Keratinocyte (primary cell): ENCODE results near the gene MRPS12. TPM values are rescaled to one million over a fixed set of nuclear protein-coding genes. Genes with fewer than 3 reads are reported as not detected.
A peak's percentile ranks its signal among the peaks of the same experiment; 100 is the strongest.
"Not testable (repeated sequence)": the region's sequence is repeated elsewhere in the genome, so short reads cannot be mapped to it uniquely, and the experiment has no call there.

Source experiments
- DNase-seq: peaks from one replicate; pipeline ENCODE4 v3.0.0-alpha.2; 2011; ENCODE audit warnings: low read depth, missing footprints, low spot score
- FAIRE-seq: peaks from 2 replicates; lab custom pipeline; 2011; peaks lifted over from hg19 to GRCh38; lab: Jason Lieb, UNC
- H2AFZ ChIP-seq: 2 replicates; pipeline ENCODE4 v1.6.0; 2012; ENCODE audit warnings: low read length, control low read depth, inconsistent platforms; ENCODE audit not compliant: control insufficient read depth
- H3K27ac ChIP-seq: 2 replicates; pipeline ENCODE4 v1.5.1; 2011; ENCODE audit warnings: low read length; ENCODE audit not compliant: control insufficient read depth, insufficient read depth
- H3K27me3 ChIP-seq: 3 replicates; pipeline ENCODE4 v1.6.0; 2011; ENCODE audit warnings: low read length; ENCODE audit not compliant: control insufficient read depth, insufficient read depth; ENCODE audit errors: extremely low read depth
- H3K36me3 ChIP-seq, 2 experiments: 2 replicates in 1 of 2; 3 replicates in 1 of 2; pipeline ENCODE4 v1.5.1; 2011; ENCODE audit warnings: low read length in 2 of 2, mild to moderate bottlenecking in 1 of 2; ENCODE audit not compliant: control insufficient read depth in 2 of 2, insufficient read depth in 2 of 2; ENCODE audit errors: extremely low read depth in 1 of 2
- H3K4me1 ChIP-seq: 3 replicates; pipeline ENCODE4 v1.5.1; 2011; ENCODE audit warnings: low read length; ENCODE audit not compliant: control insufficient read depth, insufficient read depth; ENCODE audit errors: extremely low read depth
- H3K4me2 ChIP-seq: 3 replicates; pipeline ENCODE4 v1.6.0; 2011; ENCODE audit warnings: low read depth, low read length; ENCODE audit not compliant: control insufficient read depth, insufficient read depth; ENCODE audit errors: extremely low read depth
- H3K4me3 ChIP-seq, 3 experiments: fragments of 200-600 bp in 1 of 3; sonication (generic) in 1 of 3; 2 replicates in 2 of 3; 3 replicates in 1 of 3; pipeline ENCODE4 v1.5.1; 2011 to 2016; ENCODE audit warnings: low read length in 3 of 3, mild to moderate bottlenecking in 3 of 3, control low read depth in 2 of 3, inconsistent platforms in 1 of 3, low read depth in 1 of 3, mixed read lengths in 1 of 3, mixed run types in 1 of 3, moderate library complexity in 1 of 3; ENCODE audit not compliant: control insufficient read depth in 2 of 3, insufficient read depth in 2 of 3; ENCODE audit errors: extremely low read depth in 1 of 3
- H3K79me2 ChIP-seq: 2 replicates; pipeline ENCODE4 v1.6.0; 2012; ENCODE audit warnings: low read length; ENCODE audit not compliant: control insufficient read depth, insufficient read depth
- H3K9ac ChIP-seq: 3 replicates; pipeline ENCODE4 v1.6.0; 2011; ENCODE audit warnings: low read length; ENCODE audit not compliant: control insufficient read depth, insufficient read depth; ENCODE audit errors: extremely low read depth
- H3K9me1 ChIP-seq: 3 replicates; pipeline ENCODE4 v1.6.0; 2011; ENCODE audit warnings: low read length; ENCODE audit not compliant: control insufficient read depth, insufficient read depth; ENCODE audit errors: extremely low read depth
- H3K9me3 ChIP-seq: 2 replicates; pipeline ENCODE4 v1.5.1; 2012; ENCODE audit warnings: low read depth, low read length; ENCODE audit not compliant: control insufficient read depth
- H4K20me1 ChIP-seq: 3 replicates; pipeline ENCODE4 v1.6.0; 2011; ENCODE audit warnings: low read length; ENCODE audit not compliant: control insufficient read depth, insufficient read depth; ENCODE audit errors: extremely low read depth
- CTCF ChIP-seq, 3 experiments: IDR thresholded peaks in 1 of 3; conservative IDR thresholded peaks in 1 of 3; optimal IDR thresholded peaks in 1 of 3; 2 replicates in 2 of 3; 3 replicates in 1 of 3; pipeline versions ENCODE3 to v1.5.1; 2011; ENCODE audit warnings: low read length in 3 of 3, mild to moderate bottlenecking in 3 of 3, moderate library complexity in 2 of 3, control low read depth in 1 of 3, inconsistent platforms in 1 of 3; ENCODE audit not compliant: insufficient read depth in 2 of 3; ENCODE audit errors: extremely low read depth in 1 of 3
- EZH2 ChIP-seq: IDR thresholded peaks from one replicate; pipeline ENCODE4 v1.6.1; 2012; ENCODE audit warnings: inconsistent platforms, mild to moderate bottlenecking, low read length, moderate library complexity
- dilution Hi-C: fragments of 300-500 bp; cut with MboI; formaldehyde crosslinking; loops from one replicate; pipeline ENCODE4 v1.7.0; 2020; ENCODE audit warnings: low sequenced_read_pairs; ENCODE audit not compliant: extremely low pct_ligation_motif_present
- polyA minus RNA-seq, 3 experiments: library from RNA; depleted of rRNA, polyadenylated mRNA; stranded (reverse); fragments of >200 nt; gene quantifications; 1 replicate in 1 of 3; 2 replicates in 1 of 3; 3 replicates in 1 of 3; pipeline ENCODE4 v1.2.3, GENCODE V29; 2011
- polyA plus RNA-seq, 5 experiments: library from polyadenylated mRNA; depleted of rRNA in 3 of 5; stranded (reverse) in 3 of 5; stranded (forward) in 1 of 5; unstranded in 1 of 5; fragments of >200 nt; gene quantifications; 1 replicate in 1 of 5; 2 replicates in 3 of 5; 3 replicates in 1 of 5; pipeline versions ENCODE4 v1.2.1 to v1.2.3, GENCODE V29; 2011 to 2012; ENCODE audit warnings: missing spikeins in 2 of 5, low read depth in 1 of 5, low replicate concordance in 1 of 5

MRPS12 gene
- polyA plus RNA-seq (37.7 to 65.9 TPM (median 43.4 TPM) in 3 replicates), polyA minus RNA-seq (19.8 to 32.9 TPM (median 26.4 TPM) in 3 replicates)
- 19.9 TPM for polyA plus RNA-seq (2011; ENCODE audit: low read depth)
- polyA plus RNA-seq (2011; cell fraction: cytosol; rRNA removed) = 42.8 and 105 TPM in 2 replicates
- 23.3 and 34.0 TPM in 2 replicates for polyA plus RNA-seq (2011; cell fraction: nucleus; rRNA removed)
- polyA plus RNA-seq (2012; ENCODE audit: low replicate concordance) = 42.2 and 69.8 TPM in 2 replicates
- 65.6 TPM for polyA minus RNA-seq (2011; cell fraction: cytosol; rRNA and poly(A)+ RNA removed)
- polyA minus RNA-seq (2011; cell fraction: nucleus; rRNA and poly(A)+ RNA removed) = 13.0 TPM in 2 replicates

- Histone ChIP-seq H3K9ac (peak within 1 kb of the TSS; percentile 96), H3K4me3 (peak within 1 kb of the TSS; percentile 80 to 83 (median 81)), H3K9me1 (no peaks in the 10 kb centered on the region), H3K27me3 (no peaks in the 10 kb centered on the region), H4K20me1 (no peaks in the 10 kb centered on the region), H3K4me1 (peaks cover 15% of the 10 kb centered on the region), H2AFZ (peak within 1 kb of the TSS; percentile 100), H3K27ac (peak within 1 kb of the TSS; percentile 98), H3K79me2 (peaks cover 43% of the 10 kb centered on the region), H3K9me3 (no peaks in the 10 kb centered on the region), H3K4me2 (peak within 1 kb of the TSS; percentile 90), H3K36me3 (peaks cover 7 to 8% of the 10 kb centered on the region in 2 experiments)
- no peak for TF ChIP-seq CTCF (optimal IDR thresholded peaks at IDR 0.05 in 1 of 3, IDR thresholded peaks at IDR 0.05 in 1 of 3, conservative IDR thresholded peaks at IDR 0.05 in 1 of 3; ENCODE audit: extremely low read depth in 1 of 3, insufficient read depth in 2 of 3, low read length in 3 of 3)
- TF ChIP-seq EZH2 = no peak
- dilution Hi-C loops = no loop called here
- DNase-seq = peak; percentile 98
- peak; percentile 90 for FAIRE-seq
Observed at GRCh38 chr19:38930776-38931520, at the start of gene MRPS12. TSS of gene MRPS12 (plus strand) at chr19:38930944. CDS start at chr19:38931295, 351 bp downstream.

DNA sequence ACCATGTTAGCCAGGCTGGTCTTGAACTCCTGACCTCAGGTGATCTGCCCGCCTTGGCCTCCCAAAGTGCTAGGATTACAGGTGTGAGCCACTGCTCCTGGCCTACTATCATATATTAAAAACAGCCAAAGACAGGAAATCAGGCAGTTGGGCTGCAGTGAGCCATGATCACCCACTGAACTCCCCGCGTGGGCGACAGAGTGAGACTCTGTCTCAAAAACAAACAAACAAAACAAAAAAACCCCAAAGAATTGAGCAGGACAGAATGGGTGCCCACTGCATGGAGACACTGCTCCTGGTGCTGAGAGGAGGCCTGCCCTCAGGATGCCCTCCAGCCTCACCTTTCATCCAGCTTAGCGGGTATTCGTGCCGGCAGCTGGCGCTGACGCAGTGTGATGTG, 47.5 kb upstream of the MRPS12 start:
- no peak overlapping the region for H3K27ac ChIP-seq
- H3K9ac ChIP-seq = no peak overlapping the region
- TF ChIP-seq EZH2 (no peak), CTCF (optimal IDR thresholded peaks at IDR 0.05 in 1 of 3, IDR thresholded peaks at IDR 0.05 in 1 of 3, conservative IDR thresholded peaks at IDR 0.05 in 1 of 3; ENCODE audit: extremely low read depth in 1 of 3, insufficient read depth in 2 of 3, low read length in 3 of 3) (no peak)

DNA sequence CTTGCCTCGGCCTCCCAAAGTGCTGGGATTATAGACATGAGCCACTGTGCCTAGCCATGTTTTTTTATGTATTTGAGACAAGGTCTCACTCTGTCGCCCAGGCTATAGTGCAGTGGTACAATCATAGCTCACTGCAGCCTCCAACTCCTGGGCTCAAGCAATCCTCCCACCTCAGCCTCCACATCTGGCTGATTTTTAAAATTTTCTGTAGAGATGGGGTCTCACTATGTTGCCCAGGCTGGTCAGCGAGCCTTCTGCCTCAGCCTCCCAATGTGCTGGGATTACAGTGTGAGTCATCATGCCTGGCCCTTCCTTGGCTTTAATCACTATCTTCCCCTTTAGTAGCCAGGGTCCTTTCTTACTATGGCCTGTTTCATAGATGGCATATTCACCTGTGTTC, 46.1 kb upstream of the MRPS12 start:
- H3K9me3 ChIP-seq, H3K9ac ChIP-seq, DNase-seq, H4K20me1 ChIP-seq, H3K79me2 ChIP-seq, H3K9me1 ChIP-seq, H3K4me3 ChIP-seq, H3K4me1 ChIP-seq, H3K27me3 ChIP-seq, dilution Hi-C loops, H2AFZ ChIP-seq, H3K4me2 ChIP-seq, FAIRE-seq, H3K27ac ChIP-seq: not testable (repeated sequence)
- H3K36me3 ChIP-seq = peaks cover 13 to 16% of the 10 kb centered on the region in 2 experiments

More for the DNA sequence above, 47.5 kb upstream of the MRPS12 start:
- H3K9me1 ChIP-seq = no peaks in the 10 kb centered on the region
- no peak overlapping the region for H2AFZ ChIP-seq
- no peak for FAIRE-seq
- no peaks in the 10 kb centered on the region for H4K20me1 ChIP-seq
- peaks cover 3% of the 10 kb centered on the region for H3K4me1 ChIP-seq
- no peaks in the 10 kb centered on the region for H3K79me2 ChIP-seq
- no peak overlapping the region for H3K4me2 ChIP-seq
- dilution Hi-C loops = no loop called here
- peaks cover 9 to 10% of the 10 kb centered on the region in 2 experiments for H3K36me3 ChIP-seq
- no peaks in the 10 kb centered on the region for H3K27me3 ChIP-seq
- no peak overlapping the region for H3K4me3 ChIP-seq
- H3K9me3 ChIP-seq = no peaks in the 10 kb centered on the region
- no peak for DNase-seq
